Measurements from ENCODE around the gene PTOV1.

Gene PTOV1

DNA sequence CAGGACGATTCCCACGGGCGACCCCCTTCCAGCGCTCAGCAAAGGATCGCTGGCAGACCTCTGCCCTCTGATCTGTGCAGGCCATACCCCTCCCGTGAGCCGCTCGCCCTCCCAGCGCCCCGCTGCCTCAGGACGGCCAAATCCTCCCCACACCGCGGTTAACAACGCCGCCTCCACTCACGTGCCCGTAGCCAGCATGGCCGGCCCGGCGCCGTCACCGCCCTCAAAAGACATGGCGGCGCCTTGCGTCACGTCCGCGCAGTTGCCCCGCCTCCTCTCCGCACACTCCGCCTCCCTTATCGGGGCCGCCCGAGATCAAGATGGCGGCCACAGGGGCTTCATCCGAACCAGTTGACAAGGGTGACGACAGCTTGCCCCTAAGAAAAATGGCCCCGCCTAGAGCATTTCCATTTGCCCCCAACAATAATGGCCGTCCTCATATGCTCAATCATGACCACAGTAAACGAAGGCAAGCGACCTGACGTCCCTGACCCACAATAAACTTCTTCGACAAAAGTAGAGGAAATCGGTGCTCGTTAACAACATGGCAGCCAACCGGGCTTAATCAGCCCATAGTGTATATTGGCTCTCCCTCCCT is 25.6 kb downstream of the PTOV1 start:
- DNase-seq (ENCODE audit: low read depth) = peak; percentile 99
- TF ChIP-seq, protein P1, sequence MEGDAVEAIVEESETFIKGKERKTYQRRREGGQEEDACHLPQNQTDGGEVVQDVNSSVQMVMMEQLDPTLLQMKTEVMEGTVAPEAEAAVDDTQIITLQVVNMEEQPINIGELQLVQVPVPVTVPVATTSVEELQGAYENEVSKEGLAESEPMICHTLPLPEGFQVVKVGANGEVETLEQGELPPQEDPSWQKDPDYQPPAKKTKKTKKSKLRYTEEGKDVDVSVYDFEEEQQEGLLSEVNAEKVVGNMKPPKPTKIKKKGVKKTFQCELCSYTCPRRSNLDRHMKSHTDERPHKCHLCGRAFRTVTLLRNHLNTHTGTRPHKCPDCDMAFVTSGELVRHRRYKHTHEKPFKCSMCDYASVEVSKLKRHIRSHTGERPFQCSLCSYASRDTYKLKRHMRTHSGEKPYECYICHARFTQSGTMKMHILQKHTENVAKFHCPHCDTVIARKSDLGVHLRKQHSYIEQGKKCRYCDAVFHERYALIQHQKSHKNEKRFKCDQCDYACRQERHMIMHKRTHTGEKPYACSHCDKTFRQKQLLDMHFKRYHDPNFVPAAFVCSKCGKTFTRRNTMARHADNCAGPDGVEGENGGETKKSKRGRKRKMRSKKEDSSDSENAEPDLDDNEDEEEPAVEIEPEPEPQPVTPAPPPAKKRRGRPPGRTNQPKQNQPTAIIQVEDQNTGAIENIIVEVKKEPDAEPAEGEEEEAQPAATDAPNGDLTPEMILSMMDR (conservative IDR thresholded peaks at IDR 0.05; ENCODE audit: low read length) = no peak
- peak overlapping the region; percentile 100 for H3K4me3 ChIP-seq (ENCODE audit: low read length)

DNA sequence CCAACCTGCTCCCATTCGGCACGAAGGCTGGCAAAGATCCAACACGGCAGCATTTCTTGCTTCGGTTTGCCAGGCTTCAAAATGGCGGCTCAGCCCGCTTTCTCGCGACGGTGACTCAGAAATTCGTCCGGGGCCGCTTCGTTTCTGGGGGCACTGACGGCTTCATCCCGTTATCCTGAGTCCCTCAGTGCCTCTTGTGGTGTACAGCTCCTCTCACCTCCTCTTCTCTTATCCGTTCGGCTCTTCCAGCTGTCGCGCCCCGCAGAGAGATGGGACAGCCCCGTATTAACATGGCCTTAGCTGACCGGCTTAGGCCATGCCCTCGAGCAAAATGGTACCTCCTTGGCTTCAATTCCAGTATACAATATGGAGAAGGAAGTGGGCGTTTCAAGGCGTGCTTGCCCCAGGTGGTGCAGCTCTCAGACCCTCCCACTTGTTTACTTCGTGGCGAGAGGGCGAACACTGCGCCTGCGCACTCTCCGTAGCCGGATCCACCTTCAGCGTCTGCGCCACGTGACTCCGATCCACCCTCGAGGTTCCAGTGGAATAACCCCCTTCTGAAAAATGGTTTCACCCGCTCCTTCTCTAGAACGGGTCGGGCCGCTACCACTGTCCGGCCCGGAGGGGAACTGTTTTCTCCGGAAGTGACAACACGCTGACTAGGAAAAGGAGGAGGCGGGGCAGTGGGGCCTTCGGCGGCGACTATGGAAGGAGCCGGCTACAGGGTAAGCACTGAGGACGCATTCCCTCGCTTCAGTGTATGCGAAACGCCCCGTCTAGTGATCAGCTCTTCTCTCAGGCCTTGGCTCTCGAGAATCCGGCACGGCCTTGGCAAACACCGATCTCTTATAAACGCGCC is 26.3 kb downstream of the PTOV1 start, which contains the start of the genes AKT1S1 and TBC1D17:
Gene AKT1S1, minus strand, starts transcription at position 336 of the 859 bp plus-strand sequence. CDS start 4,060 bp downstream, outside the sequence.
Gene TBC1D17, plus strand, starts transcription at position 683 of the 859 bp plus-strand sequence. Its CDS starts 22 bp downstream, at position 705.
- DNase-seq (ENCODE audit: low read depth) = peak; percentile 100
- TF ChIP-seq, protein P1 (conservative IDR thresholded peaks at IDR 0.05; ENCODE audit: low read length) = no peak
- H3K4me3 ChIP-seq (ENCODE audit: low read length) = peak within 1 kb of the TSS; percentile 100

DNA sequence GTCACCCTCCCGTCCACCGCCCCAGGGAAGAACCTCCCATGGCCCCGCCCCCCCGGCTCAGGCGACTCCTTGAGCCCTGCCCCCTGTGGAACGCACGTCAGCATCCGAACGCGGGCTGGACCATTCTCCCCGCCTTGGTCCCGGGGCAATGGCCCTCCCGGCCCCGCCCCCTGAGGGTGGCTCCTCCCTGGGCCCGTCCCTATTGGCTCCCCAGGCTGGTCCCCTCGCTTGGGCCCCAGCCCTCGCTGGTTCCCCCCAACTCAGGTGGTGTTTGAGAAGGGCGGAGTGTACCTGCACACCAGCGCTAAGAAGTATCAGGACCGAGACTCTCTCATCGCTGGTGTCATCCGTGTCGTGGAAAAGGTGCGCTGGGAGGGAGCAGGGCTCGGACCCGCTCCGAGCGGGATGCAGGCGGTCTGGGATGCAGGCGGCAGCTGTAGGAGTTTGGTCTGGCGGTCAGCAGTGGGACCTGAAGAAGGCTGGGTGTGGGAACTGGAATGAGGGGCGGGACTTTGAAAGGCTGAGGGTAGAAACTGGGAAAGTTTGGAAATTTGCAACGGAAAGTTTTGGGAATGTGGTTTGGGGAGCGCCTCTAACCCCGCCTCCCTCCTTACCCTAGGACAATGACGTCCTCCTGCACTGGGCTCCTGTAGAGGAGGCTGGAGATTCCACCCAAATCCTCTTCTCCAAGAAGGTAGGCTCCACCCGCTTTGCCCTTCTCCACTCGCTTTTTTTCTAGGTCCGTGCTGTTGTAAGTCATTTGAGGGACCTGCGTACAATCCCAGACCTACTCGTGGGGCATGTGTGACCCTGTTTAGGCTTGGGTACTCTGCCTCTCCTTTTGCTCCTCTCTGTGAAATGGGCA is 27.2 kb downstream of the PTOV1 start:
- peak overlapping the region; percentile 98 for H3K4me3 ChIP-seq (ENCODE audit: low read length)
- DNase-seq (ENCODE audit: low read depth) = peak; percentile 97
- TF ChIP-seq, protein P1 (conservative IDR thresholded peaks at IDR 0.05; ENCODE audit: low read length) = no peak

DNA sequence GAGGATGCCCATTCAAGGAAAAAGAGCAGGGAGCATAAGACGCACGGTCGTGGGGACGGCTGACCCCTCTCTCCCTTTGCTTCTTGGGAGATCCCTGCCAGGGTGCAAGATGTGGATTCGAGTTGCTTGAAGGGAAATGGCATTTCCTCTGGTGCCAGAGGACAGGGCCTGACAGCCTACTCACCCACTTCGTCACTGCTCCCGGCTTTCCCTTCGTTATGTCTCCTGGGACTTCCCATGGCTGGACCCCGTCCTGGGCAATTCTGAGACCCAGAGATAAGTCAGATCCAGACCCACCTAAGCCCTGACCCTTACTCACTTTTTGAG is 27.7 kb downstream of the PTOV1 start:
- peak overlapping the region; percentile 98 for H3K4me3 ChIP-seq (ENCODE audit: low read length)
- DNase-seq (ENCODE audit: low read depth) = no peak
- TF ChIP-seq, protein P1 (conservative IDR thresholded peaks at IDR 0.05; ENCODE audit: low read length) = no peak

DNA sequence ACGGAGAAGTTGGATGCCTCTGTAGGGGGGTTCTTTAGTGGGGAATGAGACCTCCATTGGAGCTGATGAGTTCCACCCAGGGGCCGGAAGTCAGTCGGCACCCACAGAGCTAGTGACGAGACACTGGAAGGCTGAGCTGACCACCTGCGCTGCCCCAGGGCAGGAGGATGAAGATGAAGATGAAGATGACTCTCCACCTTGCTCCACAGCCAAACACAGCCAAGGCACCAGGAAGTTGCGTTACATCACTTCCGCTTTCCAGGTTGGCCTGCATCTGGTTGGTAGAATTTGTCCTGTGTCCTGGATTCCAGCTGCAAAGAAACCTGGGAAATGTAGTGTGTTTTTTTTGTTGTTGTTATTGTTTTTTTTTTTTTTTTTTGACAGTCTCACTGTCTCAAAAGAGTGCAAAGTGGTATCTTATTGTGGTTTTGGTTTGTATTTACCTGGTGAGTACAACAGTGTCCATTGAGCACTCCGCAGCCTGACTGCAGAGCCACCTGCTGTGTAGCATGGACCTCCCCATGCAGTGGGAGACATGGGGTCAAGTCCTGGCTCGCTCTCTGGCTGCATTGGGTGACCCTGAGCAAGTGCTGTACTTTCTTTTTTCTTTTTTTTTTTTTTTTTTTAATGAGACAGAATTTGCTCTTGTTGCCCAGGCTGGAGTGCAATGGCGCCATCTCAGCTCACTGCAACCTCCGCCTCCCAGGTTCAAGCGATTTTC is 28.4 kb downstream of the PTOV1 start:
- H3K4me3 ChIP-seq (ENCODE audit: low read length) = no peak overlapping the region
- TF ChIP-seq, protein P1 (conservative IDR thresholded peaks at IDR 0.05; ENCODE audit: low read length) = no peak
- DNase-seq (ENCODE audit: low read depth) = no peak

DNA sequence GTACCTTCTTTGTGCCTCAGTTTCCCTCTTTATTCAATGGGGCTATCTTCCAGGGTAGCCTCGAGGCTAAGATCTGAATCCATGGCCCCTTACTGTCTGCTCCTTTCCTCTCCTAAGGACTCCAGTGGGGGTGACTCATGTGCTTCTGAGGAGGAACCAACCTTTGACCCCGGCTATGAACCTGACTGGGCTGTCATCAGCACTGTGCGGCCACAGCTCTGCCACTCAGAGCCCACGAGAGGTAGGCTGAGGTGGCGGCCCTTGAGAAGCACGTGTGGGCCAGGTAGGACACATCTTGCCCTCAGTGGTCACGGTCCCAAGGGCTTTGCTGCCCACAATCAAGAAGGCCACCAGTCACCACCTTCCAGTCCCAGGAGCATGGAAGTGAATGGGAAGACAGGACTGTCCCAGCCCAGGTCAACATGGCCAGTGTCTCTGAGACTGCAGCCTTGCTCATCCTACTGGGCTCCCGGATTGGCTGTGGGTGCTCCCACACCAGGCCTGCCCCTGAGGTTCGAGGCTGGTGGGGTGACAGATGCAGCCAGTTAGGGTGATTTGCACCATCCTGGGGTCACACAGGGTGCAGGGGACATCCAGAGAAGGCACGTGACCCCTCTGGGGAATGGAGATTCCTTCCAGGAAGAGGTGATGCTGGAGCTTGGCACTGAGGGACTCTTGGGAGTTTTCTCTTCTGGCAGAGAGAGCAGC is 29.4 kb downstream of the PTOV1 start:
- H3K4me3 ChIP-seq (ENCODE audit: low read length) = no peak overlapping the region
- no peak for DNase-seq (ENCODE audit: low read depth)
- TF ChIP-seq, protein P1 (conservative IDR thresholded peaks at IDR 0.05; ENCODE audit: low read length) = no peak
